PFSK-1 (cell line): ENCODE results near the gene LST1.

Source experiments
- FOXP2 ChIP-seq: optimal IDR thresholded peaks from 2 replicates; pipeline ENCODE3; 2011; ENCODE audit warnings: borderline replicate concordance, control low read depth, inconsistent platforms; ENCODE audit not compliant: insufficient read depth; ENCODE audit errors: extremely low read length, extremely low read depth
- POLR2AphosphoS5 ChIP-seq: IDR thresholded peaks from 2 replicates; pipeline ENCODE4 v1.6.1; 2012; ENCODE audit warnings: low read depth, mild to moderate bottlenecking, control low read depth, low read length, moderate library complexity
- REST ChIP-seq, 2 experiments: IDR thresholded peaks; 2 replicates each; pipeline versions ENCODE4 v1.6.1 to v1.8.0; 2011 to 2012; ENCODE audit warnings: low read depth in 2 of 2, low read length in 2 of 2, control low read depth in 1 of 2, inconsistent platforms in 1 of 2, mild to moderate bottlenecking in 1 of 2, moderate library complexity in 1 of 2; ENCODE audit not compliant: insufficient read depth in 1 of 2
- SIN3A ChIP-seq: IDR thresholded peaks from 2 replicates; pipeline ENCODE4 v1.6.1; 2012; ENCODE audit warnings: mild to moderate bottlenecking, low read length, moderate library complexity, borderline replicate concordance; ENCODE audit not compliant: insufficient read depth
- TAF1 ChIP-seq: IDR thresholded peaks from 2 replicates; pipeline ENCODE4 v1.6.1; 2012; ENCODE audit warnings: low read length, control low read depth, borderline replicate concordance; ENCODE audit not compliant: insufficient read depth

Gene LST1

GRCh38 chr6:31615748-31616147, 29.7 kb downstream of the LST1 start:
- no peak for TF ChIP-seq REST (IDR thresholded peaks at IDR 0.05; ENCODE audit: insufficient read depth in 1 of 2, low read depth in 2 of 2, low read length in 2 of 2)
- no peak for TF ChIP-seq SIN3A
- no peak for TF ChIP-seq TAF1
- no peak for TF ChIP-seq POLR2AphosphoS5
- TF ChIP-seq FOXP2: no peak

GRCh38 chr6:31617010-31617409, 30.9 kb downstream of the LST1 start:
- TF ChIP-seq REST (IDR thresholded peaks at IDR 0.05; ENCODE audit: insufficient read depth in 1 of 2, low read depth in 2 of 2, low read length in 2 of 2): no peak
- TF ChIP-seq POLR2AphosphoS5: no peak
- TF ChIP-seq FOXP2: no peak
- no peak for TF ChIP-seq SIN3A
- no peak for TF ChIP-seq TAF1

GRCh38 chr6:31619805-31620585, 33.9 kb downstream of the LST1 start:
- TF ChIP-seq TAF1: 0 out of 2 replicates have a peak, but pooled peaks have one; percentile 42
- TF ChIP-seq SIN3A: peak; percentile 20; the same call in 1 of the 2 replicates
- TF ChIP-seq POLR2AphosphoS5: peak; percentile 58; the same call in 1 of the 2 replicates
- no peak for TF ChIP-seq REST (IDR thresholded peaks at IDR 0.05; ENCODE audit: insufficient read depth in 1 of 2, low read depth in 2 of 2, low read length in 2 of 2)
- peak; percentile 50 for TF ChIP-seq FOXP2

GRCh38 chr6:31620586-31621319, 34.7 kb downstream of the LST1 start, which contains the start of gene PRRC2A:
Gene PRRC2A (plus strand): TSS chr6:31620715. CDS start chr6:31622790, 2,075 bp downstream.
- TF ChIP-seq POLR2AphosphoS5 (peak; percentile 43), FOXP2 (peak; percentile 40), SIN3A (0 out of 2 replicates have a peak, but pooled peaks have one; percentile 40), REST (IDR thresholded peaks at IDR 0.05; ENCODE audit: insufficient read depth in 1 of 2, low read depth in 2 of 2, low read length in 2 of 2) (no peak), TAF1 (peak; percentile 68; the same call in 1 of the 2 replicates)
